ENCODE results near the gene NXPE3. TPM values are rescaled to one million over a fixed set of nuclear protein-coding genes. Genes with fewer than 3 reads are reported as not detected.
A peak's percentile ranks its signal among the peaks of the same experiment; 100 is the strongest.

NXPE3 gene
- total RNA-seq, 1 experiment from 2014 or later, result 15.9 TPM

- TF ChIP-seq, protein P1, sequence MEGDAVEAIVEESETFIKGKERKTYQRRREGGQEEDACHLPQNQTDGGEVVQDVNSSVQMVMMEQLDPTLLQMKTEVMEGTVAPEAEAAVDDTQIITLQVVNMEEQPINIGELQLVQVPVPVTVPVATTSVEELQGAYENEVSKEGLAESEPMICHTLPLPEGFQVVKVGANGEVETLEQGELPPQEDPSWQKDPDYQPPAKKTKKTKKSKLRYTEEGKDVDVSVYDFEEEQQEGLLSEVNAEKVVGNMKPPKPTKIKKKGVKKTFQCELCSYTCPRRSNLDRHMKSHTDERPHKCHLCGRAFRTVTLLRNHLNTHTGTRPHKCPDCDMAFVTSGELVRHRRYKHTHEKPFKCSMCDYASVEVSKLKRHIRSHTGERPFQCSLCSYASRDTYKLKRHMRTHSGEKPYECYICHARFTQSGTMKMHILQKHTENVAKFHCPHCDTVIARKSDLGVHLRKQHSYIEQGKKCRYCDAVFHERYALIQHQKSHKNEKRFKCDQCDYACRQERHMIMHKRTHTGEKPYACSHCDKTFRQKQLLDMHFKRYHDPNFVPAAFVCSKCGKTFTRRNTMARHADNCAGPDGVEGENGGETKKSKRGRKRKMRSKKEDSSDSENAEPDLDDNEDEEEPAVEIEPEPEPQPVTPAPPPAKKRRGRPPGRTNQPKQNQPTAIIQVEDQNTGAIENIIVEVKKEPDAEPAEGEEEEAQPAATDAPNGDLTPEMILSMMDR (conservative IDR thresholded peaks at IDR 0.05), result no peak
- Mint-ChIP-seq H3K9me3 (no peaks in the 10 kb centered on the region), H3K36me3 (ENCODE audit: insufficient read depth in 1 of 3, low read depth in 3 of 3) (peaks cover 17 to 36% (median 36%) of the 10 kb centered on the region in 3 experiments; a peak in 6 of 7 replicates), H3K4me1 (peaks cover 9% of the 10 kb centered on the region in 2 experiments), H3K27me3 (ENCODE audit: low read depth) (no peaks in the 10 kb centered on the region), H3K4me3 (no peak overlapping the region), H3K27ac (peak overlapping the region in 1 of 3 experiments; percentile 45; a peak in 2 of 7 replicates)
- H2AFZ ChIP-seq (ENCODE audit: low read length), result no peak overlapping the region
- H4K91ac ChIP-seq (ENCODE audit: insufficient read length, low read depth, low read length), result no peak overlapping the region
- no peak for DNase-seq
- no peak overlapping the region for H2AK5ac ChIP-seq (ENCODE audit: insufficient read length, low read length)
- H2BK12ac ChIP-seq (ENCODE audit: insufficient read length, low read depth, low read length), result no peak overlapping the region
- no peaks in the 10 kb centered on the region for H3K23me2 ChIP-seq (ENCODE audit: insufficient read length, low read depth, low read length, poor library complexity, severe bottlenecking)
- no peak overlapping the region for H2BK5ac ChIP-seq (ENCODE audit: insufficient read length, low read length)
- no peak overlapping the region for H2BK20ac ChIP-seq (ENCODE audit: low read depth, low read length, poor library complexity, severe bottlenecking)
- no CpG with 5 or more reads among the region's 4 CpGs for WGBS (ENCODE audit: extremely low coverage, insufficient read length, low lambda C conversion rate)
- no peak overlapping the region for H4K8ac ChIP-seq (replicated peaks; ENCODE audit: insufficient read length, low read depth, low read length)
- H4K5ac ChIP-seq (ENCODE audit: insufficient read length, low read depth, low read length), result no peak overlapping the region
- no peak overlapping the region for H3K23ac ChIP-seq (ENCODE audit: insufficient read length, low read depth, low read length)
- H2BK15ac ChIP-seq (ENCODE audit: low read depth, low read length), result no peak overlapping the region
- H3K4ac ChIP-seq (ENCODE audit: low read depth, low read length), result no peak overlapping the region
- no peak overlapping the region for H3K18ac ChIP-seq (ENCODE audit: insufficient read length, low read depth, low read length)
- no peak overlapping the region for H3K4me2 ChIP-seq (ENCODE audit: insufficient read depth, insufficient read length, low read length)
- no peak overlapping the region for H3K14ac ChIP-seq (ENCODE audit: insufficient read depth, low read length)
- H3K9ac ChIP-seq (ENCODE audit: extremely low read depth, insufficient read length, low read length), result no peak overlapping the region
- H3K9me3 ChIP-seq (ENCODE audit: control insufficient read depth, low read depth, low read length), result no peaks in the 10 kb centered on the region
- H3K56ac ChIP-seq (ENCODE audit: insufficient read length, low read depth, low read length), result no peak overlapping the region
- no peak overlapping the region for H3K27ac ChIP-seq (ENCODE audit: insufficient read length, low read depth, low read length)
- H3K4me1 ChIP-seq (ENCODE audit: insufficient read depth, low read length), result 0 out of 2 replicates have a peak, but pooled peaks cover 2% of the 10 kb centered on the region
- H3K79me1 ChIP-seq (ENCODE audit: insufficient read depth, low read depth, low read length, poor library complexity, severe bottlenecking), result no peaks in the 10 kb centered on the region
- no peak overlapping the region for H2BK120ac ChIP-seq (ENCODE audit: low read depth, low read length, poor library complexity, severe bottlenecking)
- no peaks in the 10 kb centered on the region; the same call in 1 of the 2 replicates for H3K79me2 ChIP-seq (ENCODE audit: insufficient read depth, low read length)
- no peaks in the 10 kb centered on the region for H4K20me1 ChIP-seq (ENCODE audit: control insufficient read depth, insufficient read depth, insufficient read length)
- no peaks in the 10 kb centered on the region for H3K27me3 ChIP-seq (ENCODE audit: insufficient read depth, low read length)
- H3T11ph ChIP-seq (ENCODE audit: low read length), result no peak overlapping the region
Measured at GRCh38 chr3:101801174-101801573, 22.2 kb downstream of the NXPE3 start.
